Nephron (organoid): ENCODE measurements around the gene KDM4B.

Source experiments
- H3K27ac Mint-ChIP-seq, 3 experiments: 2 replicates each; pipeline ENCODE4 v1.8.0; 2020; ENCODE audit warnings: mixed read lengths in 3 of 3, mild to moderate bottlenecking in 2 of 3, moderate library complexity in 1 of 3
- H3K27me3 Mint-ChIP-seq: 2 replicates; pipeline ENCODE4 v1.8.0; 2021; ENCODE audit warnings: low read depth, mild to moderate bottlenecking, moderate library complexity, mixed read lengths
- H3K36me3 Mint-ChIP-seq: 2 replicates; pipeline ENCODE4 v1.8.0; 2020; ENCODE audit warnings: low read depth, mixed read lengths
- H3K4me1 Mint-ChIP-seq: 2 replicates; pipeline ENCODE4 v1.8.0; 2020; ENCODE audit warnings: mixed read lengths
- H3K4me3 Mint-ChIP-seq, 3 experiments: 2 replicates each; pipeline ENCODE4 v1.8.0; 2020; ENCODE audit warnings: mild to moderate bottlenecking in 3 of 3, mixed read lengths in 3 of 3, moderate library complexity in 2 of 3
- H3K9me3 Mint-ChIP-seq: 2 replicates; pipeline ENCODE4 v1.8.0; 2020; ENCODE audit warnings: mixed read lengths
- CTCF ChIP-seq, 3 experiments: fragments of 200-600 bp; sonication (generic); IDR thresholded peaks; one replicate each; pipeline ENCODE4 v1.5.0; 2021; ENCODE audit warnings: antibody characterized with exemption in 3 of 3; ENCODE audit not compliant: unreplicated experiment in 3 of 3

The KDM4B gene

GRCh38 chr19:5063873-5064645 is 95.1 kb downstream of the KDM4B start:
- Mint-ChIP-seq H3K4me3 (no peak overlapping the region), H3K27ac (no peak overlapping the region), H3K4me1 (peaks cover 32% of the 10 kb centered on the region), H3K9me3 (peaks cover 8% of the 10 kb centered on the region), H3K27me3 (peaks cover 4% of the 10 kb centered on the region), H3K36me3 (peaks cover 34% of the 10 kb centered on the region)
- no peak for TF ChIP-seq CTCF (IDR thresholded peaks at IDR 0.05; ENCODE audit: unreplicated experiment in 3 of 3)

- no peak for TF ChIP-seq CTCF (IDR thresholded peaks at IDR 0.05; ENCODE audit: unreplicated experiment in 3 of 3)
- Mint-ChIP-seq H3K27ac (no peak overlapping the region), H3K4me1 (peaks cover 32% of the 10 kb centered on the region), H3K9me3 (peaks cover 8% of the 10 kb centered on the region), H3K4me3 (no peak overlapping the region), H3K36me3 (peaks cover 34% of the 10 kb centered on the region), H3K27me3 (peaks cover 4% of the 10 kb centered on the region)
These were observed 96.0 kb downstream of the KDM4B start for GRCh38 chr19:5064896-5065295.

GRCh38 chr19:5065663-5066093 is 96.8 kb downstream of the KDM4B start:
- no peak for TF ChIP-seq CTCF (IDR thresholded peaks at IDR 0.05; ENCODE audit: unreplicated experiment in 3 of 3)
- H3K4me3 Mint-ChIP-seq, result no peak overlapping the region
- no peak overlapping the region for H3K27ac Mint-ChIP-seq
- H3K4me1 Mint-ChIP-seq, result peaks cover 32% of the 10 kb centered on the region
- H3K9me3 Mint-ChIP-seq, result peaks cover 8% of the 10 kb centered on the region
- peaks cover 4% of the 10 kb centered on the region for H3K27me3 Mint-ChIP-seq
- H3K36me3 Mint-ChIP-seq, result peaks cover 34% of the 10 kb centered on the region

- H3K36me3 Mint-ChIP-seq, result peaks cover 31% of the 10 kb centered on the region
- H3K4me3 Mint-ChIP-seq, result no peak overlapping the region
- TF ChIP-seq CTCF (IDR thresholded peaks at IDR 0.05; ENCODE audit: unreplicated experiment in 3 of 3), result no peak
- H3K27ac Mint-ChIP-seq, result peak overlapping the region in 1 of 3 experiments; percentile 33
- H3K27me3 Mint-ChIP-seq, result peaks cover 8% of the 10 kb centered on the region
- peaks cover 31% of the 10 kb centered on the region for H3K4me1 Mint-ChIP-seq
- H3K9me3 Mint-ChIP-seq, result peaks cover 6% of the 10 kb centered on the region
These were observed 97.9 kb downstream of the KDM4B start for GRCh38 chr19:5066768-5067167.

- Mint-ChIP-seq H3K4me3 (no peak overlapping the region), H3K27ac (peak overlapping the region; percentile 35 to 90 (median 66)), H3K4me1 (peaks cover 31% of the 10 kb centered on the region), H3K9me3 (peaks cover 6% of the 10 kb centered on the region), H3K36me3 (peaks cover 24% of the 10 kb centered on the region), H3K27me3 (peaks cover 8% of the 10 kb centered on the region)
- no peak for TF ChIP-seq CTCF (IDR thresholded peaks at IDR 0.05; ENCODE audit: unreplicated experiment in 3 of 3)
These were observed 98.8 kb downstream of the KDM4B start for GRCh38 chr19:5067678-5068077.
